Endothelial cell of umbilical vein (primary cell): Measurements from ENCODE around the gene PTTG1. TPM values are rescaled to one million over a fixed set of nuclear protein-coding genes. Genes with fewer than 3 reads are reported as not detected.

Experiments used
- BruUV-seq: library from RNA; stranded (reverse); fragments of 400-500 nt; replicated peaks from 2 replicates; lab custom pipeline; 2021; lab: Mats Ljungman, UMichigan
- CTCF ChIA-PET: fragments of 300-600, 350-600 bp; sonication (Branson Sonifier 250); formaldehyde crosslinking; loops from one replicate; lab custom pipeline; 2021; ENCODE audit warnings: antibody characterized with exemption, inconsistent platforms; lab: Charles Lee
- POLR2A ChIA-PET: fragments of 300-600, 350-600 bp; sonication (Branson Sonifier 250); formaldehyde crosslinking; loops from one replicate; lab custom pipeline; 2021; ENCODE audit warnings: antibody characterized with exemption, inconsistent platforms; lab: Charles Lee
- DNase-seq: peaks from one replicate; pipeline ENCODE4 v3.0.0-alpha.2; 2011; ENCODE audit warnings: low read depth, low spot score
- FAIRE-seq: peaks from 2 replicates; lab custom pipeline; 2011; peaks lifted over from hg19 to GRCh38; lab: Jason Lieb, UNC
- H2AFZ ChIP-seq: 2 replicates; pipeline ENCODE4 v1.6.0; 2012; ENCODE audit warnings: low read depth, low read length, control low read depth, inconsistent platforms
- H3K27ac ChIP-seq: 2 replicates; pipeline ENCODE4 v1.5.1; 2011; ENCODE audit warnings: low read depth, mild to moderate bottlenecking, control low read depth, low read length, moderate library complexity; ENCODE audit not compliant: insufficient read depth
- H3K27me3 ChIP-seq, 2 experiments: 2 replicates each; pipeline versions ENCODE4 v1.6.0 to v1.6.1; 2011; ENCODE audit warnings: low read length in 2 of 2, mixed read lengths in 1 of 2; ENCODE audit not compliant: control insufficient read depth in 2 of 2, insufficient read depth in 2 of 2
- H3K36me3 ChIP-seq, 2 experiments: 2 replicates in 1 of 2; 3 replicates in 1 of 2; pipeline ENCODE4 v1.5.1; 2011; ENCODE audit warnings: low read length in 2 of 2, mild to moderate bottlenecking in 1 of 2, moderate library complexity in 1 of 2; ENCODE audit not compliant: control insufficient read depth in 2 of 2, insufficient read depth in 2 of 2; ENCODE audit errors: extremely low read depth in 1 of 2
- H3K4me1 ChIP-seq: 3 replicates; pipeline ENCODE4 v1.5.1; 2011; ENCODE audit warnings: mild to moderate bottlenecking, low read length; ENCODE audit not compliant: control insufficient read depth, insufficient read depth; ENCODE audit errors: extremely low read depth
- H3K4me2 ChIP-seq: 2 replicates; pipeline ENCODE4 v1.6.1; 2011; ENCODE audit warnings: low read length, control low read depth, mixed read lengths; ENCODE audit not compliant: insufficient read depth
- H3K4me3 ChIP-seq, 3 experiments: fragments of 200-600 bp in 1 of 3; sonication (generic), shearing (Covaris generic) in 1 of 3; replicated peaks in 1 of 3; 2 replicates each; pipeline ENCODE4 v1.5.1; 2011 to 2016; ENCODE audit warnings: control low read depth in 3 of 3, low read length in 3 of 3, mild to moderate bottlenecking in 2 of 3, inconsistent platforms in 1 of 3, low read depth in 1 of 3, moderate library complexity in 1 of 3; ENCODE audit not compliant: insufficient read depth in 1 of 3
- H3K79me2 ChIP-seq: 2 replicates; pipeline ENCODE4 v1.6.0; 2012; ENCODE audit warnings: low read length, inconsistent platforms; ENCODE audit not compliant: control insufficient read depth, insufficient read depth
- H3K9ac ChIP-seq: replicated peaks from 2 replicates; pipeline ENCODE3; 2011; ENCODE audit warnings: low read length, control low read depth; ENCODE audit not compliant: insufficient read depth; ENCODE audit errors: extremely low read depth
- H3K9me1 ChIP-seq: replicated peaks from 3 replicates; pipeline ENCODE4 v1.6.0; 2011; ENCODE audit warnings: mild to moderate bottlenecking, low read length; ENCODE audit not compliant: control insufficient read depth, insufficient read depth; ENCODE audit errors: extremely low read depth
- H3K9me3 ChIP-seq: replicated peaks from 2 replicates; pipeline ENCODE4 v1.5.1; 2012; ENCODE audit warnings: low read length, inconsistent platforms; ENCODE audit not compliant: control insufficient read depth, insufficient read depth
- H4K20me1 ChIP-seq: replicated peaks from 2 replicates; pipeline ENCODE3; 2011; ENCODE audit warnings: mild to moderate bottlenecking, low read length; ENCODE audit not compliant: control insufficient read depth, insufficient read depth; ENCODE audit errors: extremely low read depth
- EZH2 ChIP-seq: IDR thresholded peaks from 2 replicates; pipeline ENCODE4 v1.6.1; 2012; ENCODE audit warnings: borderline replicate concordance, low read depth, mild to moderate bottlenecking, moderate library complexity, low read length, inconsistent platforms; ENCODE audit not compliant: severe bottlenecking
- FOS ChIP-seq: IDR thresholded peaks from 2 replicates; pipeline ENCODE4 v1.6.1; 2011; ENCODE audit warnings: mild to moderate bottlenecking, low read length, moderate library complexity, borderline replicate concordance; ENCODE audit not compliant: insufficient read depth
- GATA2 ChIP-seq: IDR thresholded peaks from 2 replicates; pipeline ENCODE4 v1.7.0; 2011; ENCODE audit warnings: low read depth, mild to moderate bottlenecking, moderate library complexity, mixed read lengths, low read length; ENCODE audit not compliant: insufficient read length, insufficient read depth
- JUN ChIP-seq: IDR thresholded peaks from 2 replicates; pipeline ENCODE4 v1.6.1; 2011; ENCODE audit warnings: borderline replicate concordance, low read depth; ENCODE audit not compliant: insufficient read length, insufficient read depth
- MYC ChIP-seq: IDR thresholded peaks from one replicate; pipeline ENCODE4 v1.6.1; 2011; ENCODE audit warnings: mild to moderate bottlenecking, low read depth, low read length
- POLR2A ChIP-seq: IDR thresholded peaks from 2 replicates; pipeline ENCODE4 v1.6.1; 2012; ENCODE audit warnings: low read depth, mild to moderate bottlenecking, control low read depth, low read length
- POLR2AphosphoS5 ChIP-seq: IDR thresholded peaks from 2 replicates; pipeline ENCODE4 v1.6.1; 2012; ENCODE audit warnings: low read depth, mild to moderate bottlenecking, control low read depth, low read length, moderate library complexity; ENCODE audit not compliant: insufficient read depth
- dilution Hi-C: fragments of 300-500 bp; cut with MboI; formaldehyde crosslinking; loops from one replicate; pipeline ENCODE4 v1.15.0; 2019; ENCODE audit warnings: low sequenced_read_pairs; ENCODE audit not compliant: extremely low pct_ligation_motif_present
- intact Hi-C: fragments of 100-400 bp; cut with micrococcal nuclease; formaldehyde crosslinking; loops from one replicate; pipeline ENCODE4 v1.10.0; 2022
- polyA plus RNA-seq, 4 experiments: library from polyadenylated mRNA; depleted of rRNA in 3 of 4; stranded (reverse) in 3 of 4; unstranded in 1 of 4; fragments of >200 nt; gene quantifications; 2 replicates each; pipeline versions ENCODE4 v1.2.1 to v1.2.3, GENCODE V29; 2011 to 2012; ENCODE audit warnings: missing spikeins in 1 of 4
- total RNA-seq: library from RNA; stranded (reverse); gene quantifications from 2 replicates; pipeline ENCODE4 v1.2.3, GENCODE V29; 2021
- TF ChIP-seq, protein P1 (sequence below), 2 donors: IDR thresholded peaks; 1 replicate in 1 of 2; 2 replicates in 1 of 2; pipeline ENCODE4 v1.5.1; 2011; ENCODE audit warnings: low read length in 2 of 2, mild to moderate bottlenecking in 2 of 2, moderate library complexity in 2 of 2, control low read depth in 1 of 2, inconsistent platforms in 1 of 2, low read depth in 1 of 2; ENCODE audit not compliant: insufficient read depth in 1 of 2; ENCODE audit errors: extremely low read depth in 1 of 2
- TF ChIP-seq, protein P2 (sequence below): IDR thresholded peaks from 2 replicates; pipeline ENCODE4 v1.6.1; 2011; ENCODE audit not compliant: insufficient read depth, insufficient read length

PTTG1 gene
- total and polyA plus RNA-seq, 2 donors (not counting 3 experiments of a cell fraction or from before 2014, with no cell fraction given): 140 to 157 TPM

DNA sequence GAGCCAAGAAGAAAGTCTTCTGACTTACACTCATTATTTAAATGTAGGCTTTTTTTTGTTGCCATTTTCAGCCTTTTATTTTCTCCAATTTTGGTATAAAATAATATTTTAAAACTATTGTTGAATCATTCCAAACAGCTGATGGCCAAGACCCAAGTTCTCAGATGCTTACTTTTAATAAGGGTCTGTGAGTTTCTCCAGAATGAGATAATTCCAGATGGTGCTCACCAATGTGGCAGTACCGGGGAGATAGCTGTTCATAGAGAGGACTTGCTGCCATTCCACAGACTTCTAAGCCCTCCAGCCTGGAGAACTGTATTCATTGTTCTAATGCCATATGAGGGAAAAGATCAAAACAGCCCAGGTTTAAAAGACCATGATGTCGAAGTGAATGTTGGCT is 46.0 kb upstream of the PTTG1 start:
- H3K4me2 ChIP-seq: no peak overlapping the region
- CTCF ChIA-PET: interaction anchor here (1.1 to 1.5 kb wide), 2 partner anchors 15 to 354 kb away, joined by 4 to 6 read pairs; no protein-coding TSS in a partner anchor
- BruUV-seq: no TSS peak

DNA sequence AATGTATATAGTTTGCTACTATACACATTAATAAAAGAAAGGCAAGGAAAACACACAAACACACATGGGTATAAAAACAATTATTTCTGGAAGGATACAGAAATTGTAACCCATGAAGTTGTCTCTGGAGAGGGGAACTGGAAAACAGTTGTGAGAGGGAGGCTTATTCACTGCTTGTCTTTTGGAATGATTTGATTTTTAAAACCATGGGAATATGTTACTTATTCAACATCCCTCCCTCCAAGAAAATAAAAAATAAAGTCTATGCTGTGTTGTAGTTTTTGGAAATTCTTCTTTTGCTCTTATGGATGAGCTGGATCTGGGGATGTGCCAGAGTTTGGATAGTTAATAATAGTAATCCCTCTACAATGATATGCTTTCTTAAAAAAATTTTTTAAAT is 45.2 kb upstream of the PTTG1 start:
- Histone ChIP-seq H2AFZ (no peak overlapping the region), H3K9ac (no peak overlapping the region), H3K79me2 (no peaks in the 10 kb centered on the region), H3K4me2 (no peak overlapping the region), H3K27ac (no peak overlapping the region), H3K36me3 (no peaks in the 10 kb centered on the region), H3K9me1 (no peaks in the 10 kb centered on the region), H3K27me3 (peaks cover 47 to 61% of the 10 kb centered on the region in 2 experiments), H3K9me3 (no peaks in the 10 kb centered on the region), H3K4me3 (no peak overlapping the region), H3K4me1 (no peaks in the 10 kb centered on the region), H4K20me1 (no peaks in the 10 kb centered on the region)
- dilution Hi-C loops (no loop called here), intact Hi-C loops (no loop called here)
- TF ChIP-seq JUN: no peak
- TF ChIP-seq POLR2AphosphoS5: no peak
- no peak for TF ChIP-seq POLR2A
- TF ChIP-seq, protein P1, sequence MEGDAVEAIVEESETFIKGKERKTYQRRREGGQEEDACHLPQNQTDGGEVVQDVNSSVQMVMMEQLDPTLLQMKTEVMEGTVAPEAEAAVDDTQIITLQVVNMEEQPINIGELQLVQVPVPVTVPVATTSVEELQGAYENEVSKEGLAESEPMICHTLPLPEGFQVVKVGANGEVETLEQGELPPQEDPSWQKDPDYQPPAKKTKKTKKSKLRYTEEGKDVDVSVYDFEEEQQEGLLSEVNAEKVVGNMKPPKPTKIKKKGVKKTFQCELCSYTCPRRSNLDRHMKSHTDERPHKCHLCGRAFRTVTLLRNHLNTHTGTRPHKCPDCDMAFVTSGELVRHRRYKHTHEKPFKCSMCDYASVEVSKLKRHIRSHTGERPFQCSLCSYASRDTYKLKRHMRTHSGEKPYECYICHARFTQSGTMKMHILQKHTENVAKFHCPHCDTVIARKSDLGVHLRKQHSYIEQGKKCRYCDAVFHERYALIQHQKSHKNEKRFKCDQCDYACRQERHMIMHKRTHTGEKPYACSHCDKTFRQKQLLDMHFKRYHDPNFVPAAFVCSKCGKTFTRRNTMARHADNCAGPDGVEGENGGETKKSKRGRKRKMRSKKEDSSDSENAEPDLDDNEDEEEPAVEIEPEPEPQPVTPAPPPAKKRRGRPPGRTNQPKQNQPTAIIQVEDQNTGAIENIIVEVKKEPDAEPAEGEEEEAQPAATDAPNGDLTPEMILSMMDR (IDR thresholded peaks at IDR 0.05; ENCODE audit: extremely low read depth in 1 of 2, insufficient read depth in 1 of 2, low read depth in 1 of 2, low read length in 2 of 2): no peak
- no peak for TF ChIP-seq MYC
- TF ChIP-seq FOS: no peak
- TF ChIP-seq EZH2: no peak
- TF ChIP-seq, protein P2, sequence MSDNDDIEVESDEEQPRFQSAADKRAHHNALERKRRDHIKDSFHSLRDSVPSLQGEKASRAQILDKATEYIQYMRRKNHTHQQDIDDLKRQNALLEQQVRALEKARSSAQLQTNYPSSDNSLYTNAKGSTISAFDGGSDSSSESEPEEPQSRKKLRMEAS: no peak
- no peak for TF ChIP-seq GATA2
- ChIA-PET POLR2A (no interaction called here), CTCF (interaction anchor here (1.1 to 1.5 kb wide), 2 partner anchors 14 to 355 kb away, joined by 4 to 6 read pairs; no protein-coding TSS in a partner anchor)
- FAIRE-seq (no peak), DNase-seq (no peak)
- no TSS peak for BruUV-seq

More for the DNA sequence above, 46.0 kb upstream of the PTTG1 start:
- H3K27me3 ChIP-seq: peaks cover 51 to 69% of the 10 kb centered on the region in 2 experiments
- no peak overlapping the region for H3K4me3 ChIP-seq
- H3K79me2 ChIP-seq: no peaks in the 10 kb centered on the region
- DNase-seq (no peak), FAIRE-seq (no peak)
- H3K4me1 ChIP-seq: no peaks in the 10 kb centered on the region
- no peak overlapping the region for H3K9ac ChIP-seq
- TF ChIP-seq EZH2: no peak
- TF ChIP-seq GATA2: no peak
- H3K27ac ChIP-seq: no peak overlapping the region
- H3K9me3 ChIP-seq: no peaks in the 10 kb centered on the region
- POLR2A ChIA-PET: no interaction called here
- no peaks in the 10 kb centered on the region for H4K20me1 ChIP-seq
- no peak overlapping the region for H2AFZ ChIP-seq
- dilution Hi-C loops: no loop called here
- intact Hi-C loops: no loop called here
- H3K9me1 ChIP-seq: no peaks in the 10 kb centered on the region
- no peaks in the 10 kb centered on the region for H3K36me3 ChIP-seq
